ENCODE measurements around the gene SP6. TPM values are rescaled to one million over a fixed set of nuclear protein-coding genes. Genes with fewer than 3 reads are reported as not detected.
A peak's percentile ranks its signal among the peaks of the same experiment; 100 is the strongest.

Gene SP6
- 0.05 and 0.07 TPM in 2 replicates for polyA plus RNA-seq (2011; rRNA removed)
- polyA minus RNA-seq (2011; rRNA and poly(A)+ RNA removed) = not detected in 2 replicates

GRCh38 chr17:47850692-47851573, at the start of gene SP6:
SP6 (minus strand) TSS chr17:47851163; CDS start chr17:47848429, 2,734 bp downstream.
- Histone ChIP-seq H3K36me3 (ENCODE audit: control insufficient read depth, insufficient read depth, low read length) (no peaks in the 10 kb centered on the region), H3K4me3 (ENCODE audit: low read depth, low read length) (peak within 1 kb of the TSS; percentile 12), H3K27me3 (ENCODE audit: control insufficient read depth, insufficient read depth, low read length) (peaks cover 42% of the 10 kb centered on the region)
- DNase-seq (ENCODE audit: low read depth) = no peak
- CTCF ChIA-PET = interaction anchor here (10.8 to 20.0 kb wide), 3 partner anchors 5 to 37 kb away, joined by 190 to 875 read pairs (median 190); partner anchors contain the start of genes SCRN2, SP2 and SP6
- 0 out of 2 replicates have a peak, but pooled peaks have one; percentile 20 for TF ChIP-seq CTCF (IDR thresholded peaks at IDR 0.05; ENCODE audit: insufficient read depth, low read depth, low read length)
- POLR2A ChIA-PET = no interaction called here

- Histone ChIP-seq H3K27me3 (ENCODE audit: control insufficient read depth, insufficient read depth, low read length) (no peaks in the 10 kb centered on the region), H3K36me3 (ENCODE audit: control insufficient read depth, insufficient read depth, low read length) (peaks cover 4% of the 10 kb centered on the region), H3K4me3 (ENCODE audit: low read depth, low read length) (no peak overlapping the region)
- POLR2A ChIA-PET = no interaction called here
- no peak for TF ChIP-seq CTCF (IDR thresholded peaks at IDR 0.05; ENCODE audit: insufficient read depth, low read depth, low read length)
- DNase-seq (ENCODE audit: low read depth) = no peak
- CTCF ChIA-PET = interaction anchor here (1.6 kb wide), 1 partner anchor 50 kb away, joined by 4 read pairs; no protein-coding TSS in a partner anchor
Measured at GRCh38 chr17:47899643-47900042, 48.7 kb upstream of the SP6 start.

GRCh38 chr17:47898241-47898640, 47.3 kb upstream of the SP6 start:
- H3K36me3 ChIP-seq (ENCODE audit: control insufficient read depth, insufficient read depth, low read length) = peaks cover 4% of the 10 kb centered on the region
- CTCF ChIA-PET = interaction anchor here (0.7 to 1.0 kb wide), 2 partner anchors 43 to 56 kb away, joined by 3 read pairs; no protein-coding TSS in a partner anchor
- TF ChIP-seq CTCF (IDR thresholded peaks at IDR 0.05; ENCODE audit: insufficient read depth, low read depth, low read length) = no peak
- H3K4me3 ChIP-seq (ENCODE audit: low read depth, low read length) = no peak overlapping the region
- H3K27me3 ChIP-seq (ENCODE audit: control insufficient read depth, insufficient read depth, low read length) = no peaks in the 10 kb centered on the region
- POLR2A ChIA-PET = no interaction called here
- DNase-seq (ENCODE audit: low read depth) = no peak

- H3K27me3 ChIP-seq (ENCODE audit: control insufficient read depth, insufficient read depth, low read length) = no peaks in the 10 kb centered on the region
- DNase-seq (ENCODE audit: low read depth) = no peak
- ChIA-PET POLR2A (interaction anchor here (0.7 kb wide), 1 partner anchor 50 kb away, joined by 5 read pairs; no protein-coding TSS in a partner anchor), CTCF (interaction anchor here (0.7 to 1.0 kb wide), 3 partner anchors 42 to 56 kb away, joined by 3 to 4 read pairs (median 3); no protein-coding TSS in a partner anchor)
- no peak for TF ChIP-seq CTCF (IDR thresholded peaks at IDR 0.05; ENCODE audit: insufficient read depth, low read depth, low read length)
- H3K4me3 ChIP-seq (ENCODE audit: low read depth, low read length) = no peak overlapping the region
- H3K36me3 ChIP-seq (ENCODE audit: control insufficient read depth, insufficient read depth, low read length) = peaks cover 4% of the 10 kb centered on the region
Measured at GRCh38 chr17:47897561-47897960, 46.6 kb upstream of the SP6 start.
